A549 (cell line): Measurements from ENCODE around the gene ZBTB48. TPM values are rescaled to one million over a fixed set of nuclear protein-coding genes. Genes with fewer than 3 reads are reported as not detected.

Experiments used
- ATAC-seq, 2 experiments: fragments of 200-7000 bp in 1 of 2; fragments of >200 bp in 1 of 2; cut with Nextera tagmentation in 1 of 2; cut with Tn5 transposase in 1 of 2; 3 replicates each; pipeline versions ENCODE4 v1.8.0 to v1.9.1; 2018 to 2020; ENCODE audit warnings: mild to moderate bottlenecking in 1 of 2, moderate library complexity in 1 of 2
- CTCF ChIA-PET: fragments of 300-600 bp; sonication (Branson Sonifier 250); formaldehyde crosslinking; extraction: SDS; loops from one replicate; lab custom pipeline; 2021; ENCODE audit warnings: antibody characterized with exemption, inconsistent platforms; lab: Yijun Ruan, JAX
- POLR2A ChIA-PET: fragments of 350-600 bp; formaldehyde crosslinking; extraction: SDS; loops from one replicate; lab custom pipeline; 2021; ENCODE audit warnings: antibody characterized with exemption, inconsistent platforms; lab: Yijun Ruan, JAX
- DNase-seq, 2 experiments: peaks; one replicate each; pipeline versions ENCODE4 v3.0.0 to v3.0.0-alpha.2; 2011 to 2016; ENCODE audit warnings: low read depth in 1 of 2, low spot score in 1 of 2
- FAIRE-seq: peaks from 2 replicates; lab custom pipeline; 2011; peaks lifted over from hg19 to GRCh38; lab: Jason Lieb, UNC
- H3K27ac ChIP-seq, 2 experiments: fragments of >200 bp; sonication (Bioruptor Twin); formaldehyde crosslinking; 3 replicates each; pipeline ENCODE4 v1.5.1; 2016 to 2017
- H3K4me1 ChIP-seq: fragments of >200 bp; sonication (Bioruptor Twin); formaldehyde crosslinking; 3 replicates; pipeline ENCODE4 v1.6.1; 2016
- H3K4me2 ChIP-seq: fragments of >200 bp; sonication (Bioruptor Twin); formaldehyde crosslinking; 3 replicates; pipeline ENCODE4 v1.6.1; 2016
- H3K4me3 ChIP-seq: fragments of >200 bp; sonication (Bioruptor Twin); formaldehyde crosslinking; 3 replicates; pipeline ENCODE4 v1.5.1; 2016
- H3K9me3 ChIP-seq: fragments of >200 bp; sonication (Bioruptor Twin); formaldehyde crosslinking; 3 replicates; pipeline ENCODE4 v1.6.1; 2016
- BHLHE40 ChIP-seq: IDR thresholded peaks from 2 replicates; pipeline ENCODE4 v1.6.1; 2012; ENCODE audit warnings: low read depth, low read length, inconsistent platforms
- CBX2 ChIP-seq: fragments of 200-600 bp; sonication (generic); IDR thresholded peaks from 2 replicates; pipeline ENCODE4 v1.6.1; 2016; ENCODE audit warnings: low read depth, mild to moderate bottlenecking, borderline replicate concordance
- CHD2 ChIP-seq: fragments of 150-350 bp; IDR thresholded peaks from 2 replicates; pipeline ENCODE4 v1.6.1; 2014; ENCODE audit warnings: low read length; ENCODE audit not compliant: partially characterized antibody
- CHD4 ChIP-seq: fragments of 200-600 bp; sonication (generic); IDR thresholded peaks from 2 replicates; pipeline ENCODE4 v1.6.1; 2016; ENCODE audit warnings: antibody characterized with exemption, mild to moderate bottlenecking, borderline replicate concordance
- EHF ChIP-seq: fragments of 250-450 bp; sonication (Bioruptor Pico); IDR thresholded peaks from 2 replicates; pipeline ENCODE4 v1.5.0; 2020; ENCODE audit warnings: mild to moderate bottlenecking
- EHMT2 ChIP-seq: fragments of 200-600 bp; sonication (generic); IDR thresholded peaks from 2 replicates; pipeline ENCODE4 v1.6.1; 2016; ENCODE audit warnings: antibody characterized with exemption, low read depth, mild to moderate bottlenecking, moderate library complexity
- EP300 ChIP-seq, 2 experiments: fragments of >200 bp; sonication (Bioruptor Twin); formaldehyde crosslinking; IDR thresholded peaks; 2 replicates in 1 of 2; 3 replicates in 1 of 2; pipeline ENCODE4 v1.6.1; 2016 to 2017
- FOSB ChIP-seq: fragments of 250-450 bp; sonication (Bioruptor Pico); IDR thresholded peaks from 2 replicates; pipeline ENCODE4 v1.5.0; 2020; ENCODE audit warnings: mild to moderate bottlenecking, moderate library complexity
- FOSL2 ChIP-seq, 2 experiments: fragments of 450-650 bp in 1 of 2; fragments of >200 bp in 1 of 2; sonication (Bioruptor Twin) in 1 of 2; formaldehyde crosslinking; IDR thresholded peaks; 2 replicates each; pipeline versions ENCODE4 v1.5.0 to v1.6.1; 2016 to 2020; ENCODE audit warnings: mild to moderate bottlenecking in 1 of 2, moderate library complexity in 1 of 2
- GATA3 ChIP-seq: IDR thresholded peaks from 2 replicates; pipeline ENCODE4 v1.6.1; 2012; ENCODE audit warnings: borderline replicate concordance
- HEYL ChIP-seq: fragments of 250-450 bp; sonication (Bioruptor Pico); IDR thresholded peaks from 2 replicates; pipeline ENCODE4 v1.8.0; 2021; ENCODE audit warnings: mild to moderate bottlenecking, moderate library complexity
- HOXB13 ChIP-seq: fragments of 250-450 bp; sonication (Bioruptor Pico); IDR thresholded peaks from 2 replicates; pipeline ENCODE4 v1.5.0; 2020; ENCODE audit warnings: low read depth, mild to moderate bottlenecking, moderate library complexity
- HOXB5 ChIP-seq: fragments of 250-450 bp; sonication (Bioruptor Pico); IDR thresholded peaks from 2 replicates; pipeline ENCODE4 v1.5.0; 2020; ENCODE audit warnings: mild to moderate bottlenecking, moderate library complexity
- MAFK ChIP-seq: fragments of 450-650 bp; IDR thresholded peaks from 2 replicates; pipeline ENCODE4 v1.6.1; 2014; ENCODE audit not compliant: partially characterized antibody
- MYC ChIP-seq: IDR thresholded peaks from 2 replicates; pipeline ENCODE4 v1.6.1; 2012; ENCODE audit warnings: mild to moderate bottlenecking, inconsistent platforms, low read length, improper control_type of control experiment, borderline replicate concordance
- POLR2AphosphoS2 ChIP-seq: conservative IDR thresholded peaks from 2 replicates; pipeline ENCODE4 v1.6.1; 2012; ENCODE audit warnings: low read length, improper control_type of control experiment, inconsistent platforms
- RARB ChIP-seq: fragments of 250-450 bp; sonication (Bioruptor Pico); IDR thresholded peaks from 2 replicates; pipeline ENCODE4 v1.8.0; 2021; ENCODE audit warnings: mild to moderate bottlenecking, moderate library complexity
- RCOR1 ChIP-seq: fragments of 150-350 bp; IDR thresholded peaks from 2 replicates; pipeline ENCODE4 v1.6.1; 2014; ENCODE audit warnings: antibody characterized with exemption, low read length, low read depth
- RFX5 ChIP-seq: fragments of 450-650 bp; IDR thresholded peaks from 2 replicates; pipeline ENCODE4 v1.7.1; 2014; ENCODE audit warnings: antibody characterized with exemption, mild to moderate bottlenecking, moderate library complexity
- SMC3 ChIP-seq: fragments of >200 bp; sonication (Bioruptor Twin); formaldehyde crosslinking; IDR thresholded peaks from 3 replicates; pipeline ENCODE4 v1.6.1; 2018; ENCODE audit warnings: inconsistent platforms
- ZFP36 ChIP-seq: fragments of 450-650 bp; IDR thresholded peaks from 2 replicates; pipeline ENCODE4 v1.6.1; 2014; ENCODE audit warnings: borderline replicate concordance; ENCODE audit not compliant: partially characterized antibody
- ZSCAN20 ChIP-seq: fragments of 250-450 bp; sonication (Bioruptor Pico); IDR thresholded peaks from 2 replicates; pipeline ENCODE4 v1.8.0; 2022; ENCODE audit warnings: mild to moderate bottlenecking, moderate library complexity
- WGBS: methylation state at CpG from one replicate; pipeline ENCODE4 v1.1.6; 2017; ENCODE audit errors: missing lambda C conversion rate; 5-methylcytosine and 5-hydroxymethylcytosine counted together
- polyA plus RNA-seq, 4 experiments: library from polyadenylated mRNA; depleted of rRNA in 3 of 4; stranded (reverse); fragments of >200 nt; fragmentation: RNase III in 1 of 4; extraction: RNeasy Plus Mini Kit Qiagen cat#74134 plus additional on column Dnase treatment in 1 of 4; gene quantifications; 2 replicates in 3 of 4; 3 replicates in 1 of 4; pipeline ENCODE4 v1.2.3, GENCODE V29; 2011 to 2017
- TF ChIP-seq, protein P1 (sequence below): fragments of 250-450 bp; sonication (Bioruptor Pico); IDR thresholded peaks from 2 replicates; pipeline ENCODE4 v1.5.0; 2020; ENCODE audit warnings: low read depth, mild to moderate bottlenecking, moderate library complexity
- TF ChIP-seq, protein P2 (sequence below): fragments of 150-350 bp; IDR thresholded peaks from 2 replicates; pipeline ENCODE4 v1.6.1; 2014; ENCODE audit warnings: low read depth, mild to moderate bottlenecking, low read length

The ZBTB48 gene
- polyA plus RNA-seq, 2 of the 4 experiments (the other 2 are of a cell fraction), result 8.0 to 13.1 TPM

DNA sequence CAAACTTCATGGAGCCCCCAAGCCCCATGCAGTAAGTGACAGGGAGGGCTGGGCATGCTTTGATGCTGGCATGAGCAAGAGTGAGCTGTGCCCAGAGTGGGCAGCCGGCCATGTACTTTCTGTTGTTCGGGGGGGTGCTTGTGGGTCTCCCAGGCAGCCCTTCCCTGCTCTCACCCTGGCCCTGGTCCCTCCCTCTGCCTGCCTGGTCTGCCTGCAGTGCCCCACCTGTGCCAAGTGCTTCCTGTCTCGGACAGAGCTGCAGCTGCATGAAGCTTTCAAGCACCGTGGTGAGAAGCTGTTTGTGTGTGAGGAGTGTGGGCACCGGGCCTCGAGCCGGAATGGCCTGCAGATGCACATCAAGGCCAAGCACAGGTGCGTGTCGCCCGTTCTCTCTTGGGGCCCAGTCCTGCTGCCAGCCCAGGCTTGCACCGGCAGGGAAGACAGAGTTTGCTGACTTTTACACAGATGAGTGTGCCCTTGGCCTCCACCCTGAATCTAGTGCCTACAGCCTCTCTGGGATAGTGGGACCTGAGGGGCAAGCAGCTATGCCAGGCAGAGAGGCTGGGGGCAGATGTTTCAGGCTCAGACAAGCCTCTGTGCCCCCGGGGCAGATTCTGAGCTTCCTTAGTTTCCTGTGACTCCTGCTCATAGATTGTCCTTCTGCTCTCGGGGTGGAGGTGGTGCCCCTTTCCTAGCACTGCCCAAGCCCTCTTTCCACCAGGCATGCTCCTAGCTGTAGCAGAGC is 7.6 kb downstream of the ZBTB48 start:
- DNase-seq (no peak), FAIRE-seq (no peak), ATAC-seq (no peak)
- Histone ChIP-seq H3K27ac (no peak overlapping the region), H3K4me3 (no peak overlapping the region), H3K4me2 (no peak overlapping the region), H3K4me1 (peaks cover 3% of the 10 kb centered on the region; the same call in 2 of the 3 replicates), H3K9me3 (no peaks in the 10 kb centered on the region)
- CTCF ChIA-PET, result no interaction called here
- POLR2A ChIA-PET, result no interaction called here
- no peak for TF ChIP-seq CBX2
- TF ChIP-seq, protein P1, sequence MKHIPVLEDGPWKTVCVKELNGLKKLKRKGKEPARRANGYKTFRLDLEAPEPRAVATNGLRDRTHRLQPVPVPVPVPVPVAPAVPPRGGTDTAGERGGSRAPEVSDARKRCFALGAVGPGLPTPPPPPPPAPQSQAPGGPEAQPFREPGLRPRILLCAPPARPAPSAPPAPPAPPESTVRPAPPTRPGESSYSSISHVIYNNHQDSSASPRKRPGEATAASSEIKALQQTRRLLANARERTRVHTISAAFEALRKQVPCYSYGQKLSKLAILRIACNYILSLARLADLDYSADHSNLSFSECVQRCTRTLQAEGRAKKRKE (CRISPR knock-in tag), result no peak
- TF ChIP-seq BHLHE40, result no peak
- TF ChIP-seq RFX5, result no peak
- TF ChIP-seq CHD4, result no peak
- TF ChIP-seq, protein P2, sequence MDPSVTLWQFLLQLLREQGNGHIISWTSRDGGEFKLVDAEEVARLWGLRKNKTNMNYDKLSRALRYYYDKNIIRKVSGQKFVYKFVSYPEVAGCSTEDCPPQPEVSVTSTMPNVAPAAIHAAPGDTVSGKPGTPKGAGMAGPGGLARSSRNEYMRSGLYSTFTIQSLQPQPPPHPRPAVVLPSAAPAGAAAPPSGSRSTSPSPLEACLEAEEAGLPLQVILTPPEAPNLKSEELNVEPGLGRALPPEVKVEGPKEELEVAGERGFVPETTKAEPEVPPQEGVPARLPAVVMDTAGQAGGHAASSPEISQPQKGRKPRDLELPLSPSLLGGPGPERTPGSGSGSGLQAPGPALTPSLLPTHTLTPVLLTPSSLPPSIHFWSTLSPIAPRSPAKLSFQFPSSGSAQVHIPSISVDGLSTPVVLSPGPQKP, result no peak
- TF ChIP-seq MYC, result no peak
- TF ChIP-seq FOSB (CRISPR knock-in tag), result no peak
- no peak for TF ChIP-seq HEYL (CRISPR knock-in tag)
- no peak for TF ChIP-seq EHMT2
- no peak for TF ChIP-seq GATA3
- no peak for TF ChIP-seq RARB (CRISPR knock-in tag)
- TF ChIP-seq EHF (CRISPR knock-in tag), result no peak
- WGBS, result 91% methylated on average over 8 of the region's 13 CpGs

DNA sequence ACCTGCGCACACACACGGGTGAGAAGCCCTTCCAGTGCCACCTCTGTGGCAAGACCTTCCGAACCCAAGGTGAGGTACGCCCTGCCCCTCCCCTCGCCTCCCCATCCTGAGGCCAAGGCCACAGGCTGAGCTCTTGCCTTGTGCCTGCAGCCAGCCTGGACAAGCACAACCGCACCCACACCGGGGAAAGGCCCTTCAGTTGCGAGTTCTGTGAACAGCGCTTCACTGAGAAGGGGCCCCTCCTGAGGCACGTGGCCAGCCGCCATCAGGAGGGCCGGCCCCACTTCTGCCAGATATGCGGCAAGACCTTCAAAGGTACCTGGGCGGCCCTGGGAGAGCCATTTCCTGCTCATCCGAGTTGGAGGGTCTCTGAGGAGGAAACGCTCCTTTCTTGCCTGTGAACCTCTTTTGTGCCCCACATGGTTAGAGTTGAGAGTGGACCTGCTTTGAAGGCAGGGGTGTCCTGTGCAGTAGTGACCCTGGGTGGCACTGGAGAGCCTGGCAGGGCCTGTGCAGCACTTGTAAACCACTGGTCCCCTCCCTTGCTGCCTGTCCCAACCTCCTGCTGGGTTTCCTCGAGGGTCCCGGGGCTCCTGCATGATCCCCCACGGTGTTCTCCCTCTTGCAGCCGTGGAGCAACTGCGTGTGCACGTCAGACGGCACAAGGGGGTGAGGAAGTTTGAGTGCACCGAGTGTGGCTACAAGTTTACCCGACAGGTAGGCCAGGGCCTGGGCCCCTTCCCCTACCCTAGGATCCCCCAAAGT is 8.5 kb downstream of the ZBTB48 start:
- H3K4me3 ChIP-seq, result no peak overlapping the region
- DNase-seq, result no peak
- H3K27ac ChIP-seq, result no peak overlapping the region
- TF ChIP-seq SMC3 (no peak), ZFP36 (no peak), BHLHE40 (no peak), HOXB13 (CRISPR knock-in tag) (no peak), CHD2 (no peak), ZSCAN20 (CRISPR knock-in tag) (no peak), POLR2AphosphoS2 (no peak), CBX2 (no peak), MAFK (no peak), EP300 (IDR thresholded peaks at IDR 0.05) (no peak), RCOR1 (no peak), HOXB5 (CRISPR knock-in tag) (no peak), FOSL2 (IDR thresholded peaks at IDR 0.05) (no peak), FOSL2 (CRISPR knock-in tag; IDR thresholded peaks at IDR 0.05) (no peak)
- TF ChIP-seq, protein P2, result no peak
- TF ChIP-seq, all 56 proteins: peak for 0
- no peaks in the 10 kb centered on the region for H3K4me1 ChIP-seq
- POLR2A ChIA-PET, result interaction anchor here (1.6 kb wide), 1 partner anchor 8 kb away, joined by 5 read pairs; the partner anchor contains the start of gene ZBTB48
- FAIRE-seq, result no peak
- no peaks in the 10 kb centered on the region for H3K9me3 ChIP-seq
- 82% methylated on average over 18 of the region's 25 CpGs for WGBS
- 0 out of 6 replicates have a peak, but pooled peaks of 1 of the 2 experiments have one; percentile 8 for ATAC-seq
- CTCF ChIA-PET, result interaction anchor here (0.6 to 2.8 kb wide), 3 partner anchors 12 to 108 kb away, joined by 3 to 8 read pairs (median 4); partner anchors contain the start of genes NOL9 and TAS1R1
- no peak overlapping the region for H3K4me2 ChIP-seq
